H9 (cell line): ENCODE data around the gene LYST. TPM values are rescaled to one million over a fixed set of nuclear protein-coding genes. Genes with fewer than 3 reads are reported as not detected.
A peak's percentile ranks its signal among the peaks of the same experiment; 100 is the strongest.

Source experiments
- DNase-seq: peaks from one replicate; pipeline ENCODE4 v3.0.0-alpha.2; 2017
- H2AFZ ChIP-seq: one replicate; pipeline ENCODE4 v1.6.1; 2013; ENCODE audit warnings: mild to moderate bottlenecking, low read length, control low read depth, moderate library complexity
- H2AK5ac ChIP-seq: 2 replicates; pipeline ENCODE4 v1.6.1; 2013; ENCODE audit warnings: low read length, control low read depth, mixed read lengths; ENCODE audit not compliant: insufficient read length
- H2BK120ac ChIP-seq: one replicate; pipeline ENCODE4 v1.6.1; 2013; ENCODE audit warnings: low read depth, mild to moderate bottlenecking, low read length, control low read depth, inconsistent platforms; ENCODE audit not compliant: poor library complexity, severe bottlenecking
- H2BK12ac ChIP-seq: 2 replicates; pipeline ENCODE4 v1.6.1; 2013; ENCODE audit warnings: low read length, control low read depth, mixed read lengths, low read depth; ENCODE audit not compliant: insufficient read length
- H2BK15ac ChIP-seq: 2 replicates; pipeline ENCODE4 v1.6.1; 2013; ENCODE audit warnings: low read depth, low read length, control low read depth
- H2BK20ac ChIP-seq: one replicate; pipeline ENCODE4 v1.6.1; 2013; ENCODE audit warnings: low read depth, mild to moderate bottlenecking, low read length, control low read depth, inconsistent platforms; ENCODE audit not compliant: poor library complexity, severe bottlenecking
- H2BK5ac ChIP-seq: 2 replicates; pipeline ENCODE4 v1.6.1; 2013; ENCODE audit warnings: low read length, control low read depth, mixed read lengths; ENCODE audit not compliant: insufficient read length
- H3K14ac ChIP-seq: 2 replicates; pipeline ENCODE4 v1.6.1; 2013; ENCODE audit warnings: low read length, control low read depth; ENCODE audit not compliant: insufficient read depth
- H3K18ac ChIP-seq: 2 replicates; pipeline ENCODE4 v1.6.1; 2013; ENCODE audit warnings: low read depth, mild to moderate bottlenecking, mixed read lengths, low read length, control low read depth; ENCODE audit not compliant: insufficient read length
- H3K23ac ChIP-seq: 2 replicates; pipeline ENCODE4 v1.6.1; 2013; ENCODE audit warnings: low read length, control low read depth, mixed read lengths, low read depth; ENCODE audit not compliant: insufficient read length
- H3K23me2 ChIP-seq: 2 replicates; pipeline ENCODE4 v1.6.1; 2013; ENCODE audit warnings: low read depth, mild to moderate bottlenecking, mixed read lengths, low read length, control low read depth; ENCODE audit not compliant: insufficient read length, poor library complexity, severe bottlenecking
- H3K27ac ChIP-seq: 2 replicates; pipeline ENCODE4 v1.5.1; 2013; ENCODE audit warnings: low read length, control low read depth, mixed read lengths, low read depth; ENCODE audit not compliant: insufficient read length
- H3K27me3 ChIP-seq: 2 replicates; pipeline ENCODE4 v1.6.1; 2013; ENCODE audit warnings: low read length, control low read depth, inconsistent platforms; ENCODE audit not compliant: insufficient read depth
- H3K4ac ChIP-seq: 2 replicates; pipeline ENCODE4 v1.6.1; 2013; ENCODE audit warnings: low read depth, mild to moderate bottlenecking, control low read depth, inconsistent platforms, low read length, moderate library complexity
- H3K4me1 ChIP-seq: 2 replicates; pipeline ENCODE4 v1.6.1; 2013; ENCODE audit warnings: low read length, control low read depth, inconsistent platforms; ENCODE audit not compliant: insufficient read depth
- H3K4me2 ChIP-seq: 2 replicates; pipeline ENCODE4 v1.6.1; 2013; ENCODE audit warnings: low read length, control low read depth, mixed read lengths; ENCODE audit not compliant: insufficient read length, insufficient read depth
- H3K56ac ChIP-seq: 2 replicates; pipeline ENCODE4 v1.6.1; 2013; ENCODE audit warnings: low read depth, mild to moderate bottlenecking, mixed read lengths, low read length, control low read depth; ENCODE audit not compliant: insufficient read length
- H3K79me1 ChIP-seq: 2 replicates; pipeline ENCODE4 v1.6.1; 2013; ENCODE audit warnings: low read depth, mild to moderate bottlenecking, moderate library complexity, low read length, control low read depth, inconsistent platforms; ENCODE audit not compliant: insufficient read depth, poor library complexity, severe bottlenecking
- H3K79me2 ChIP-seq: 2 replicates; pipeline ENCODE4 v1.6.1; 2013; ENCODE audit warnings: low read length, control low read depth, inconsistent platforms; ENCODE audit not compliant: insufficient read depth
- H3K9ac ChIP-seq: 2 replicates; pipeline ENCODE4 v1.6.1; 2013; ENCODE audit warnings: low read length, control low read depth, mixed read lengths; ENCODE audit not compliant: insufficient read length; ENCODE audit errors: extremely low read depth
- H3K9me3 ChIP-seq: one replicate; pipeline ENCODE4 v1.6.1; 2013; ENCODE audit warnings: low read depth, low read length, inconsistent platforms; ENCODE audit not compliant: control insufficient read depth
- H3T11ph ChIP-seq: one replicate; pipeline ENCODE4 v1.6.1; 2013; ENCODE audit warnings: mild to moderate bottlenecking, low read length, control low read depth, inconsistent platforms
- H4K20me1 ChIP-seq: one replicate; pipeline ENCODE4 v1.6.1; 2013; ENCODE audit not compliant: control insufficient read depth, insufficient read length, insufficient read depth
- H4K5ac ChIP-seq: 2 replicates; pipeline ENCODE4 v1.6.1; 2013; ENCODE audit warnings: low read depth, mild to moderate bottlenecking, mixed read lengths, low read length, control low read depth; ENCODE audit not compliant: insufficient read length
- H4K8ac ChIP-seq: replicated peaks from 2 replicates; pipeline ENCODE4 v1.6.1; 2013; ENCODE audit warnings: low read length, control low read depth, mixed read lengths, low read depth; ENCODE audit not compliant: insufficient read length
- H4K91ac ChIP-seq: 2 replicates; pipeline ENCODE4 v1.6.1; 2013; ENCODE audit warnings: low read depth, mild to moderate bottlenecking, moderate library complexity, mixed read lengths, low read length, control low read depth; ENCODE audit not compliant: insufficient read length
- H3K27ac Mint-ChIP-seq, 3 experiments: 2 replicates in 2 of 3; 3 replicates in 1 of 3; pipeline ENCODE4 v1.8.0; 2020 to 2021; ENCODE audit warnings: mixed read lengths in 3 of 3, mild to moderate bottlenecking in 1 of 3, moderate library complexity in 1 of 3
- H3K27me3 Mint-ChIP-seq: 2 replicates; pipeline ENCODE4 v1.8.0; 2021; ENCODE audit warnings: low read depth, mild to moderate bottlenecking, moderate library complexity, mixed read lengths
- H3K36me3 Mint-ChIP-seq, 3 experiments: 2 replicates in 2 of 3; 3 replicates in 1 of 3; pipeline ENCODE4 v1.8.0; 2020 to 2021; ENCODE audit warnings: low read depth in 3 of 3, mixed read lengths in 3 of 3; ENCODE audit not compliant: insufficient read depth in 1 of 3
- H3K4me1 Mint-ChIP-seq, 2 experiments: 2 replicates each; pipeline ENCODE4 v1.8.0; 2020; ENCODE audit warnings: mixed read lengths in 2 of 2
- H3K4me3 Mint-ChIP-seq, 2 experiments: 2 replicates in 1 of 2; 3 replicates in 1 of 2; pipeline ENCODE4 v1.8.0; 2020 to 2021; ENCODE audit warnings: mild to moderate bottlenecking in 2 of 2, mixed read lengths in 2 of 2, moderate library complexity in 1 of 2
- H3K9me3 Mint-ChIP-seq, 2 experiments: 2 replicates in 1 of 2; 3 replicates in 1 of 2; pipeline ENCODE4 v1.8.0; 2020; ENCODE audit warnings: mild to moderate bottlenecking in 2 of 2, mixed read lengths in 2 of 2, moderate library complexity in 1 of 2
- WGBS: extraction: QIAGEN DNeasy Blood & Tissue Kit; methylation state at CpG from one replicate; pipeline ENCODE4 v1.1.7; 2013; ENCODE audit warnings: missing lambda C conversion rate, low lambda C conversion rate, mixed read lengths; ENCODE audit not compliant: insufficient read length; ENCODE audit errors: extremely low coverage; 5-methylcytosine and 5-hydroxymethylcytosine counted together
- total RNA-seq: library from RNA; stranded (reverse); gene quantifications from 2 replicates; pipeline ENCODE4 v1.2.1, GENCODE V29; 2021
- TF ChIP-seq, protein P1 (sequence below): fragments of 200-600 bp; sonication (generic); conservative IDR thresholded peaks from 3 replicates; pipeline ENCODE4 v1.8.0; 2021; ENCODE audit warnings: antibody characterized with exemption, mild to moderate bottlenecking

The LYST gene
- total RNA-seq, 1 experiment from 2014 or later = 0.13 TPM

DNA sequence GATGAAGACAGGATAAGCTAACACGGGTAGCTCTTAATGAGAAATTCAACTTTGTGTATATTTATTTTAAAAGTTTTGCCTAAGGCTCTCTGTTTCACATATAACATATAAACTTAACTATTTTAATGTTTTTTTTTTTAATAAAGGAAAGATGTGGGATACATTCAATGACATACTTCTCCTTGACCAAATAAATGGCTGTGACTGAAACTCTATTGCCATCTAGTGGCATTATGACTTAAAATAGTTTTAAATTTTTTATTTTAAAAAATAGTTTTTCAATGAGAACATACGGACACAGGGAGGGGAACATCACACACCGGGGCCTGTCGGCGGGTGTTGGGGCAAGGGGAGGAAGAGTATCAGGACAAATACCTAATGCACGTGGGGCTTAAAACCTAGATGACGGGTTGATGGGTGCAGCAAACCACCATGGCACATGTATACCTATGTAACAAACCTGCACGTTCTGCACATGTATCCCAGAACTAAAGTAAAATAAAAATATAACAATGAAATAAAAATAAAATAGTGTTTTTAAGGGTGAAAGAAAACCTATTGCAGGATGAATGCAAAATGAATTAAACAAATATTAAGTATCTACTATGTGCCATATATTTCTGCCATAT is 83.4 kb downstream of the LYST start:
- Histone ChIP-seq H2BK15ac (no peak overlapping the region), H4K8ac (no peak overlapping the region), H3K9me3 (no peaks in the 10 kb centered on the region), H3K14ac (no peak overlapping the region), H3K18ac (no peak overlapping the region), H3K27me3 (no peaks in the 10 kb centered on the region), H3K23me2 (no peaks in the 10 kb centered on the region), H3K56ac (no peak overlapping the region), H4K5ac (no peak overlapping the region), H3K79me1 (no peaks in the 10 kb centered on the region), H3K23ac (no peak overlapping the region), H2AFZ (no peak overlapping the region), H4K91ac (no peak overlapping the region), H2BK12ac (no peak overlapping the region), H4K20me1 (no peaks in the 10 kb centered on the region), H2BK120ac (no peak overlapping the region), H3K4me1 (no peaks in the 10 kb centered on the region), H3K27ac (no peak overlapping the region), H2AK5ac (no peak overlapping the region), H3K9ac (no peak overlapping the region), H2BK5ac (no peak overlapping the region), H3K4me2 (no peak overlapping the region), H3K79me2 (no peaks in the 10 kb centered on the region), H3K4ac (no peak overlapping the region), H3T11ph (no peak overlapping the region), H2BK20ac (no peak overlapping the region)
- WGBS = no CpG with 5 or more reads among the region's 8 CpGs
- Mint-ChIP-seq H3K9me3 (no peaks in the 10 kb centered on the region), H3K36me3 (no peaks in the 10 kb centered on the region), H3K4me3 (no peak overlapping the region), H3K27me3 (no peaks in the 10 kb centered on the region), H3K4me1 (no peaks in the 10 kb centered on the region), H3K27ac (no peak overlapping the region)
- DNase-seq = no peak
- TF ChIP-seq, protein P1, sequence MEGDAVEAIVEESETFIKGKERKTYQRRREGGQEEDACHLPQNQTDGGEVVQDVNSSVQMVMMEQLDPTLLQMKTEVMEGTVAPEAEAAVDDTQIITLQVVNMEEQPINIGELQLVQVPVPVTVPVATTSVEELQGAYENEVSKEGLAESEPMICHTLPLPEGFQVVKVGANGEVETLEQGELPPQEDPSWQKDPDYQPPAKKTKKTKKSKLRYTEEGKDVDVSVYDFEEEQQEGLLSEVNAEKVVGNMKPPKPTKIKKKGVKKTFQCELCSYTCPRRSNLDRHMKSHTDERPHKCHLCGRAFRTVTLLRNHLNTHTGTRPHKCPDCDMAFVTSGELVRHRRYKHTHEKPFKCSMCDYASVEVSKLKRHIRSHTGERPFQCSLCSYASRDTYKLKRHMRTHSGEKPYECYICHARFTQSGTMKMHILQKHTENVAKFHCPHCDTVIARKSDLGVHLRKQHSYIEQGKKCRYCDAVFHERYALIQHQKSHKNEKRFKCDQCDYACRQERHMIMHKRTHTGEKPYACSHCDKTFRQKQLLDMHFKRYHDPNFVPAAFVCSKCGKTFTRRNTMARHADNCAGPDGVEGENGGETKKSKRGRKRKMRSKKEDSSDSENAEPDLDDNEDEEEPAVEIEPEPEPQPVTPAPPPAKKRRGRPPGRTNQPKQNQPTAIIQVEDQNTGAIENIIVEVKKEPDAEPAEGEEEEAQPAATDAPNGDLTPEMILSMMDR = peak; percentile 69
